GM13976 (cell line): ENCODE measurements around the gene NRDE2.
"Not testable (repeated sequence)": the region's sequence is repeated elsewhere in the genome, so short reads cannot be mapped to it uniquely, and the experiment has no call there.

ENCODE experiments used
- DNase-seq: peaks from one replicate; pipeline ENCODE4 v3.0.0; 2012; ENCODE audit warnings: low spot score
- CTCF ChIP-seq: IDR thresholded peaks from 2 replicates; pipeline ENCODE4 v1.5.1; 2012; ENCODE audit warnings: borderline replicate concordance, mild to moderate bottlenecking; ENCODE audit not compliant: insufficient read depth; ENCODE audit errors: extremely low read depth, missing control alignments, control extremely low read depth
- in situ Hi-C: fragments of 300-500 bp; cut with MboI; formaldehyde crosslinking; loops from one replicate; pipeline ENCODE4 v1.12.0; 2022; ENCODE audit warnings: low sequenced_read_pairs, mixed read lengths, inconsistent platforms; ENCODE audit not compliant: unreplicated experiment

The NRDE2 gene

GRCh38 chr14:90242444-90242843, 89.3 kb downstream of the NRDE2 start:
- no peak for TF ChIP-seq CTCF
- in situ Hi-C loops, result no loop called here
- DNase-seq, result no peak

- DNase-seq, result no peak
- no peak for TF ChIP-seq CTCF
- in situ Hi-C loops, result loop anchor here (10.0 kb wide), 1 partner anchor 264 kb away; no protein-coding TSS in a partner anchor
Observed at GRCh38 chr14:90239139-90239538, 92.6 kb downstream of the NRDE2 start.

GRCh38 chr14:90235179-90235976, 96.4 kb downstream of the NRDE2 start:
- in situ Hi-C loops, result loop anchor here (10.0 kb wide), 1 partner anchor 261 kb away; no protein-coding TSS in a partner anchor
- peak; percentile 84 for DNase-seq
- TF ChIP-seq CTCF, result peak; percentile 88

GRCh38 chr14:90229942-90230341, 101.8 kb downstream of the NRDE2 start:
- DNase-seq, result not testable (repeated sequence)
- in situ Hi-C loops, result loop anchor here (10.0 kb wide), 1 partner anchor 255 kb away; no protein-coding TSS in a partner anchor

- in situ Hi-C loops, result no loop called here
- no peak for DNase-seq
- no peak for TF ChIP-seq CTCF
Observed at GRCh38 chr14:90228478-90228877, 103.3 kb downstream of the NRDE2 start.
